A549 (cell line): ENCODE data around the gene RASGRF1. TPM values are rescaled to one million over a fixed set of nuclear protein-coding genes. Genes with fewer than 3 reads are reported as not detected.

Source experiments
- ATAC-seq, 2 experiments: fragments of 200-7000 bp in 1 of 2; fragments of >200 bp in 1 of 2; cut with Nextera tagmentation in 1 of 2; cut with Tn5 transposase in 1 of 2; 3 replicates each; pipeline versions ENCODE4 v1.8.0 to v1.9.1; 2018 to 2020; ENCODE audit warnings: mild to moderate bottlenecking in 1 of 2, moderate library complexity in 1 of 2
- CTCF ChIA-PET: fragments of 300-600 bp; sonication (Branson Sonifier 250); formaldehyde crosslinking; extraction: SDS; loops from one replicate; lab custom pipeline; 2021; ENCODE audit warnings: antibody characterized with exemption, inconsistent platforms; lab: Yijun Ruan, JAX
- POLR2A ChIA-PET: fragments of 350-600 bp; formaldehyde crosslinking; extraction: SDS; loops from one replicate; lab custom pipeline; 2021; ENCODE audit warnings: antibody characterized with exemption, inconsistent platforms; lab: Yijun Ruan, JAX
- DNase-seq, 2 experiments: peaks; one replicate each; pipeline versions ENCODE4 v3.0.0 to v3.0.0-alpha.2; 2011 to 2016; ENCODE audit warnings: low read depth in 1 of 2, low spot score in 1 of 2
- FAIRE-seq: peaks from 2 replicates; lab custom pipeline; 2011; peaks lifted over from hg19 to GRCh38; lab: Jason Lieb, UNC
- H3K27ac ChIP-seq, 2 experiments: fragments of >200 bp; sonication (Bioruptor Twin); formaldehyde crosslinking; 3 replicates each; pipeline ENCODE4 v1.5.1; 2016 to 2017
- H3K4me1 ChIP-seq: fragments of >200 bp; sonication (Bioruptor Twin); formaldehyde crosslinking; 3 replicates; pipeline ENCODE4 v1.6.1; 2016
- H3K4me2 ChIP-seq: fragments of >200 bp; sonication (Bioruptor Twin); formaldehyde crosslinking; 3 replicates; pipeline ENCODE4 v1.6.1; 2016
- H3K4me3 ChIP-seq: fragments of >200 bp; sonication (Bioruptor Twin); formaldehyde crosslinking; 3 replicates; pipeline ENCODE4 v1.5.1; 2016
- H3K9me3 ChIP-seq: fragments of >200 bp; sonication (Bioruptor Twin); formaldehyde crosslinking; 3 replicates; pipeline ENCODE4 v1.6.1; 2016
- CBX2 ChIP-seq: fragments of 200-600 bp; sonication (generic); IDR thresholded peaks from 2 replicates; pipeline ENCODE4 v1.6.1; 2016; ENCODE audit warnings: low read depth, mild to moderate bottlenecking, borderline replicate concordance
- CBX8 ChIP-seq: fragments of 200-600 bp; sonication (generic); IDR thresholded peaks from 2 replicates; pipeline ENCODE4 v1.6.1; 2016
- CEBPB ChIP-seq, 2 experiments: fragments of >200 bp in 1 of 2; sonication (Bioruptor Twin) in 1 of 2; formaldehyde crosslinking in 1 of 2; IDR thresholded peaks; 2 replicates each; pipeline ENCODE4 v1.6.1; 2012 to 2016
- CHD2 ChIP-seq: fragments of 150-350 bp; IDR thresholded peaks from 2 replicates; pipeline ENCODE4 v1.6.1; 2014; ENCODE audit warnings: low read length; ENCODE audit not compliant: partially characterized antibody
- EHF ChIP-seq: fragments of 250-450 bp; sonication (Bioruptor Pico); IDR thresholded peaks from 2 replicates; pipeline ENCODE4 v1.5.0; 2020; ENCODE audit warnings: mild to moderate bottlenecking
- ELK1 ChIP-seq: fragments of 150-350 bp; IDR thresholded peaks from 2 replicates; pipeline ENCODE4 v1.6.1; 2014; ENCODE audit warnings: low read depth, mild to moderate bottlenecking, low read length
- ESRRA ChIP-seq: fragments of 150-350 bp; IDR thresholded peaks from 2 replicates; pipeline ENCODE4 v1.6.1; 2014; ENCODE audit warnings: mild to moderate bottlenecking, low read length, borderline replicate concordance
- HDAC2 ChIP-seq: fragments of 200-600 bp; sonication (generic); IDR thresholded peaks from 2 replicates; pipeline ENCODE4 v1.6.1; 2016
- HES2 ChIP-seq: fragments of >200 bp; sonication (Bioruptor Twin); formaldehyde crosslinking; IDR thresholded peaks from 2 replicates; pipeline ENCODE4 v1.6.1; 2016
- JUNB ChIP-seq: fragments of >200 bp; sonication (Bioruptor Twin); formaldehyde crosslinking; IDR thresholded peaks from 2 replicates; pipeline ENCODE4 v1.6.1; 2016
- MAFK ChIP-seq: fragments of 450-650 bp; IDR thresholded peaks from 2 replicates; pipeline ENCODE4 v1.6.1; 2014; ENCODE audit not compliant: partially characterized antibody
- MAZ ChIP-seq: fragments of 150-350 bp; IDR thresholded peaks from 2 replicates; pipeline ENCODE4 v1.6.1; 2014; ENCODE audit warnings: antibody characterized with exemption, low read depth, low read length, borderline replicate concordance
- POLR2A ChIP-seq: IDR thresholded peaks from 2 replicates; pipeline ENCODE4 v1.6.1; 2012; ENCODE audit warnings: mild to moderate bottlenecking, low read length
- POLR2AphosphoS2 ChIP-seq: conservative IDR thresholded peaks from 2 replicates; pipeline ENCODE4 v1.6.1; 2012; ENCODE audit warnings: low read length, improper control_type of control experiment, inconsistent platforms
- RARB ChIP-seq: fragments of 250-450 bp; sonication (Bioruptor Pico); IDR thresholded peaks from 2 replicates; pipeline ENCODE4 v1.8.0; 2021; ENCODE audit warnings: mild to moderate bottlenecking, moderate library complexity
- REST ChIP-seq: fragments of 200-600 bp; sonication (generic); IDR thresholded peaks from 2 replicates; pipeline ENCODE4 v1.6.1; 2016; ENCODE audit warnings: antibody characterized with exemption, mild to moderate bottlenecking, moderate library complexity
- RNF2 ChIP-seq: fragments of 200-600 bp; sonication (generic); IDR thresholded peaks from 2 replicates; pipeline ENCODE4 v1.6.1; 2016; ENCODE audit warnings: low read depth, mild to moderate bottlenecking, antibody characterized with exemption, moderate library complexity, borderline replicate concordance
- SMC3 ChIP-seq: fragments of >200 bp; sonication (Bioruptor Twin); formaldehyde crosslinking; IDR thresholded peaks from 3 replicates; pipeline ENCODE4 v1.6.1; 2018; ENCODE audit warnings: inconsistent platforms
- TP53 ChIP-seq: fragments of 250-450 bp; sonication (Bioruptor Pico); IDR thresholded peaks from 2 replicates; pipeline ENCODE4 v1.5.0; 2021; ENCODE audit warnings: mild to moderate bottlenecking, moderate library complexity
- USF2 ChIP-seq: fragments of 450-650 bp; IDR thresholded peaks from 2 replicates; pipeline ENCODE4 v1.6.1; 2014; ENCODE audit warnings: antibody characterized with exemption
- ZC3H11A ChIP-seq: fragments of 450-650 bp; IDR thresholded peaks from 2 replicates; pipeline ENCODE4 v1.6.1; 2014; ENCODE audit warnings: antibody characterized with exemption, mild to moderate bottlenecking
- WGBS: methylation state at CpG from one replicate; pipeline ENCODE4 v1.1.6; 2017; ENCODE audit errors: missing lambda C conversion rate; 5-methylcytosine and 5-hydroxymethylcytosine counted together
- polyA plus RNA-seq, 4 experiments: library from polyadenylated mRNA; depleted of rRNA in 3 of 4; stranded (reverse); fragments of >200 nt; fragmentation: RNase III in 1 of 4; extraction: RNeasy Plus Mini Kit Qiagen cat#74134 plus additional on column Dnase treatment in 1 of 4; gene quantifications; 2 replicates in 3 of 4; 3 replicates in 1 of 4; pipeline ENCODE4 v1.2.3, GENCODE V29; 2011 to 2017

The RASGRF1 gene
- polyA plus RNA-seq, 2 of the 4 experiments (the other 2 are of a cell fraction): 0.13 to 0.21 TPM

GRCh38 chr15:79089890-79090486 lies 592 bp downstream of the RASGRF1 start (continued):
- TF ChIP-seq TP53 (CRISPR knock-in tag): no peak
- no peak for TF ChIP-seq ZC3H11A

GRCh38 chr15:79089331-79089889 lies 1.2 kb downstream of the RASGRF1 start:
- CTCF ChIA-PET: interaction anchor here (1.0 to 2.9 kb wide), 3 partner anchors 62 to 95 kb away, joined by 3 to 18 read pairs (median 3); no protein-coding TSS in a partner anchor
- 40% methylated on average over 28 of the region's 47 CpGs for WGBS
- Histone ChIP-seq H3K4me1 (peaks cover 17% of the 10 kb centered on the region), H3K27ac (no peak overlapping the region), H3K9me3 (no peaks in the 10 kb centered on the region), H3K4me2 (no peak overlapping the region), H3K4me3 (no peak overlapping the region)
- no peak for ATAC-seq
- no peak for TF ChIP-seq EHF (CRISPR knock-in tag)
- no peak for TF ChIP-seq RARB
- no peak for TF ChIP-seq POLR2AphosphoS2
- no peak for TF ChIP-seq CBX2
- TF ChIP-seq CBX8: no peak
- no peak for TF ChIP-seq POLR2A
- TF ChIP-seq HDAC2: no peak
- TF ChIP-seq USF2: no peak
- no peak for TF ChIP-seq CEBPB (IDR thresholded peaks at IDR 0.05)
- TF ChIP-seq JUNB: no peak
- no peak for TF ChIP-seq RNF2
- no peak for TF ChIP-seq MAFK
- TF ChIP-seq CHD2: no peak
- no peak for TF ChIP-seq MAZ
- no peak for TF ChIP-seq REST
- DNase-seq: no peak
- POLR2A ChIA-PET: no interaction called here
- FAIRE-seq: no peak

- Histone ChIP-seq H3K27ac (no peak overlapping the region), H3K4me1 (peaks cover 17% of the 10 kb centered on the region), H3K4me2 (no peak overlapping the region), H3K4me3 (no peak overlapping the region), H3K9me3 (no peaks in the 10 kb centered on the region)
- ChIA-PET POLR2A (no interaction called here), CTCF (interaction anchor here (1.0 to 2.9 kb wide), 2 partner anchors 61 to 96 kb away, joined by 3 to 18 read pairs; no protein-coding TSS in a partner anchor)
- 28% methylated on average over 7 of the region's 7 CpGs for WGBS
- no peak for ATAC-seq
- no peak for TF ChIP-seq SMC3
- no peak for TF ChIP-seq ZC3H11A
- no peak for TF ChIP-seq ELK1
- TF ChIP-seq ESRRA: no peak
- no peak for TF ChIP-seq HES2
- no peak for FAIRE-seq
- DNase-seq: no peak
Measured at GRCh38 chr15:79088426-79089205, 2.0 kb downstream of the RASGRF1 start.
